ENCODE measurements around the gene PPP2R3A. TPM values are rescaled to one million over a fixed set of nuclear protein-coding genes. Genes with fewer than 3 reads are reported as not detected.
"Not testable (repeated sequence)": the region's sequence is repeated elsewhere in the genome, so short reads cannot be mapped to it uniquely, and the experiment has no call there.

The PPP2R3A gene
- total RNA-seq: under 1 TPM; 0.17 to 0.23 TPM

- no peaks in the 10 kb centered on the region for H3K36me3 Mint-ChIP-seq
- H3K9me3 Mint-ChIP-seq: peaks cover 1% of the 10 kb centered on the region
- H3K27me3 Mint-ChIP-seq: peaks cover 35% of the 10 kb centered on the region
- POLR2A ChIA-PET: no interaction called here
- no peak within 1 kb of the TSS for H3K27ac Mint-ChIP-seq
- DNase-seq (peak; percentile 82), ATAC-seq (ENCODE audit: low read depth) (peak; percentile 92)
- peak within 1 kb of the TSS; percentile 80 for H3K4me3 Mint-ChIP-seq
- peaks cover 2% of the 10 kb centered on the region for H3K4me1 Mint-ChIP-seq
Observed at GRCh38 chr3:135965506-135966270, at the start of gene PPP2R3A. Gene PPP2R3A, plus strand, starts transcription at chr3:135965728. Its CDS starts 35,771 bp downstream, at chr3:136001499.

- Mint-ChIP-seq H3K36me3 (no peaks in the 10 kb centered on the region), H3K27ac (no peak overlapping the region), H3K27me3 (peaks cover 9% of the 10 kb centered on the region), H3K9me3 (no peaks in the 10 kb centered on the region), H3K4me3 (no peak overlapping the region), H3K4me1 (no peaks in the 10 kb centered on the region)
- ATAC-seq (ENCODE audit: low read depth) (no peak), DNase-seq (no peak)
- POLR2A ChIA-PET: no interaction called here
Observed at GRCh38 chr3:135916310-135916709, 49.2 kb upstream of the PPP2R3A start.

- DNase-seq: no peak
- no peak for ATAC-seq (ENCODE audit: low read depth)
- H3K36me3 Mint-ChIP-seq: no peaks in the 10 kb centered on the region
- POLR2A ChIA-PET: no interaction called here
- no peak overlapping the region for H3K27ac Mint-ChIP-seq
- no peaks in the 10 kb centered on the region for H3K9me3 Mint-ChIP-seq
- H3K4me3 Mint-ChIP-seq: no peak overlapping the region
- peaks cover 8% of the 10 kb centered on the region for H3K27me3 Mint-ChIP-seq
- H3K4me1 Mint-ChIP-seq: no peaks in the 10 kb centered on the region
Observed at GRCh38 chr3:135917076-135917475, 48.5 kb upstream of the PPP2R3A start.

GRCh38 chr3:135917927-135918597 is 47.5 kb upstream of the PPP2R3A start:
- no peak overlapping the region for H3K27ac Mint-ChIP-seq
- H3K27me3 Mint-ChIP-seq: peaks cover 8% of the 10 kb centered on the region
- ATAC-seq (ENCODE audit: low read depth): no peak
- no peak overlapping the region for H3K4me3 Mint-ChIP-seq
- no peak for DNase-seq
- POLR2A ChIA-PET: no interaction called here
- H3K4me1 Mint-ChIP-seq: no peaks in the 10 kb centered on the region
- H3K36me3 Mint-ChIP-seq: no peaks in the 10 kb centered on the region
- no peaks in the 10 kb centered on the region for H3K9me3 Mint-ChIP-seq

- H3K27ac Mint-ChIP-seq: no peak overlapping the region
- no peaks in the 10 kb centered on the region for H3K4me1 Mint-ChIP-seq
- H3K9me3 Mint-ChIP-seq: no peaks in the 10 kb centered on the region
- H3K36me3 Mint-ChIP-seq: no peaks in the 10 kb centered on the region
- no peak for ATAC-seq (ENCODE audit: low read depth)
- H3K4me3 Mint-ChIP-seq: no peak overlapping the region
- POLR2A ChIA-PET: no interaction called here
- H3K27me3 Mint-ChIP-seq: peaks cover 8% of the 10 kb centered on the region
- DNase-seq: no peak
Observed at GRCh38 chr3:135918600-135918999, 46.9 kb upstream of the PPP2R3A start.

GRCh38 chr3:135920275-135920674 is 45.3 kb upstream of the PPP2R3A start:
- no peak overlapping the region for H3K4me3 Mint-ChIP-seq
- peaks cover 8% of the 10 kb centered on the region for H3K27me3 Mint-ChIP-seq
- no peak for DNase-seq
- no peaks in the 10 kb centered on the region for H3K36me3 Mint-ChIP-seq
- POLR2A ChIA-PET: no interaction called here
- H3K27ac Mint-ChIP-seq: no peak overlapping the region
- no peaks in the 10 kb centered on the region for H3K9me3 Mint-ChIP-seq
- no peaks in the 10 kb centered on the region for H3K4me1 Mint-ChIP-seq
- no peak for ATAC-seq (ENCODE audit: low read depth)

- Mint-ChIP-seq H3K9me3 (no peaks in the 10 kb centered on the region), H3K36me3 (no peaks in the 10 kb centered on the region), H3K27ac (no peak overlapping the region), H3K27me3 (peaks cover 10% of the 10 kb centered on the region), H3K4me1 (no peaks in the 10 kb centered on the region), H3K4me3 (no peak overlapping the region)
- POLR2A ChIA-PET: no interaction called here
- DNase-seq (no peak), ATAC-seq (ENCODE audit: low read depth) (no peak)
Observed at GRCh38 chr3:135922903-135923250, 42.7 kb upstream of the PPP2R3A start.

- Mint-ChIP-seq H3K4me1 (no peaks in the 10 kb centered on the region), H3K27me3 (peaks cover 9% of the 10 kb centered on the region), H3K36me3 (no peaks in the 10 kb centered on the region), H3K4me3 (no peak overlapping the region), H3K27ac (no peak overlapping the region), H3K9me3 (no peaks in the 10 kb centered on the region)
- no peak for DNase-seq
- POLR2A ChIA-PET: no interaction called here
- ATAC-seq (ENCODE audit: low read depth): no peak
Observed at GRCh38 chr3:135924506-135924905, 41.0 kb upstream of the PPP2R3A start.

GRCh38 chr3:135926664-135927063 is 38.9 kb upstream of the PPP2R3A start:
- no peak for ATAC-seq (ENCODE audit: low read depth)
- Mint-ChIP-seq H3K9me3 (no peaks in the 10 kb centered on the region), H3K36me3 (no peaks in the 10 kb centered on the region), H3K4me3 (no peak overlapping the region), H3K27ac (no peak overlapping the region), H3K4me1 (no peaks in the 10 kb centered on the region), H3K27me3 (peaks cover 7% of the 10 kb centered on the region)
- no peak for DNase-seq
- POLR2A ChIA-PET: no interaction called here

GRCh38 chr3:135927155-135927554 is 38.4 kb upstream of the PPP2R3A start:
- Mint-ChIP-seq H3K27me3 (peaks cover 7% of the 10 kb centered on the region), H3K4me1 (no peaks in the 10 kb centered on the region), H3K4me3 (no peak overlapping the region), H3K9me3 (no peaks in the 10 kb centered on the region), H3K36me3 (no peaks in the 10 kb centered on the region), H3K27ac (no peak overlapping the region)
- DNase-seq: no peak
- POLR2A ChIA-PET: no interaction called here
- no peak for ATAC-seq (ENCODE audit: low read depth)

- Mint-ChIP-seq H3K9me3 (no peaks in the 10 kb centered on the region), H3K27me3 (peaks cover 7% of the 10 kb centered on the region), H3K4me3 (no peak overlapping the region), H3K36me3 (no peaks in the 10 kb centered on the region), H3K27ac (no peak overlapping the region), H3K4me1 (no peaks in the 10 kb centered on the region)
- ATAC-seq (ENCODE audit: low read depth): no peak
- no peak for DNase-seq
- POLR2A ChIA-PET: no interaction called here
Observed at GRCh38 chr3:135929670-135930069, 35.9 kb upstream of the PPP2R3A start.

GRCh38 chr3:135930255-135930654 is 35.3 kb upstream of the PPP2R3A start:
- H3K27ac Mint-ChIP-seq: no peak overlapping the region
- peaks cover 7% of the 10 kb centered on the region for H3K27me3 Mint-ChIP-seq
- ATAC-seq (ENCODE audit: low read depth) (no peak), DNase-seq (no peak)
- H3K4me1 Mint-ChIP-seq: no peaks in the 10 kb centered on the region
- no peaks in the 10 kb centered on the region for H3K9me3 Mint-ChIP-seq
- H3K36me3 Mint-ChIP-seq: no peaks in the 10 kb centered on the region
- POLR2A ChIA-PET: no interaction called here
- no peak overlapping the region for H3K4me3 Mint-ChIP-seq

GRCh38 chr3:135935171-135935570 is 30.4 kb upstream of the PPP2R3A start:
- H3K27ac Mint-ChIP-seq; ATAC-seq (ENCODE audit: low read depth); POLR2A ChIA-PET; H3K27me3 Mint-ChIP-seq; H3K4me3 Mint-ChIP-seq; H3K36me3 Mint-ChIP-seq; DNase-seq; H3K9me3 Mint-ChIP-seq; H3K4me1 Mint-ChIP-seq: not testable (repeated sequence)

GRCh38 chr3:135937766-135938165 is 27.8 kb upstream of the PPP2R3A start:
- DNase-seq; H3K27me3 Mint-ChIP-seq; H3K4me1 Mint-ChIP-seq; H3K9me3 Mint-ChIP-seq; ATAC-seq (ENCODE audit: low read depth); H3K36me3 Mint-ChIP-seq; POLR2A ChIA-PET; H3K27ac Mint-ChIP-seq; H3K4me3 Mint-ChIP-seq: not testable (repeated sequence)
